H1 (cell line): ENCODE measurements around the gene SLU7. TPM values are rescaled to one million over a fixed set of nuclear protein-coding genes. Genes with fewer than 3 reads are reported as not detected.

Source experiments
- CBX5 ChIP-seq: fragments of 300-800, 300-1000 bp; sonication (generic); IDR thresholded peaks from 2 replicates; pipeline ENCODE4 v1.7.1; 2016; ENCODE audit warnings: antibody characterized with exemption, low read length, low read depth
- CHD7 ChIP-seq: fragments of 300-600 bp; sonication (generic); IDR thresholded peaks from 2 replicates; pipeline ENCODE4 v1.7.1; 2012; ENCODE audit warnings: low read length, moderate library complexity, mild to moderate bottlenecking, inconsistent platforms; ENCODE audit not compliant: insufficient replicate concordance
- HDAC2 ChIP-seq, 2 experiments: fragments of 300-600 bp in 1 of 2; sonication (generic) in 1 of 2; IDR thresholded peaks; 2 replicates each; pipeline ENCODE4 v1.6.1; 2011 to 2012; ENCODE audit warnings: low read depth in 2 of 2, low read length in 2 of 2, mild to moderate bottlenecking in 2 of 2, moderate library complexity in 2 of 2, borderline replicate concordance in 1 of 2, inconsistent platforms in 1 of 2
- JUND ChIP-seq: IDR thresholded peaks from 2 replicates; pipeline ENCODE4 v1.6.1; 2011; ENCODE audit warnings: mild to moderate bottlenecking, improper control_type of control experiment, low read length
- KDM1A ChIP-seq: fragments of 200-600, 300-600 bp; sonication (generic); IDR thresholded peaks from 2 replicates; pipeline ENCODE4 v1.7.1; 2016; ENCODE audit warnings: mild to moderate bottlenecking, low read length, borderline replicate concordance
- KDM5A ChIP-seq: fragments of 200-600 bp; IDR thresholded peaks from 2 replicates; pipeline ENCODE4 v1.7.1; 2012; ENCODE audit warnings: mild to moderate bottlenecking, low read length, inconsistent platforms, mixed read lengths
- POLR2A ChIP-seq, 2 experiments: IDR thresholded peaks; 1 replicate in 1 of 2; 2 replicates in 1 of 2; pipeline ENCODE4 v1.6.1; 2011; ENCODE audit warnings: low read depth in 2 of 2, low read length in 2 of 2, mild to moderate bottlenecking in 2 of 2; ENCODE audit errors: control extremely low read depth in 1 of 2
- SAP30 ChIP-seq: fragments of 300-600 bp; sonication (generic); IDR thresholded peaks from 2 replicates; pipeline ENCODE4 v1.7.1; 2012; ENCODE audit warnings: low read length, moderate library complexity, mild to moderate bottlenecking, inconsistent platforms; ENCODE audit not compliant: insufficient read depth, insufficient replicate concordance
- SIN3A ChIP-seq, 2 experiments: IDR thresholded peaks in 1 of 2; conservative IDR thresholded peaks in 1 of 2; 2 replicates each; pipeline ENCODE4 v1.6.1; 2011 to 2012; ENCODE audit warnings: low read length in 2 of 2, improper control_type of control experiment in 1 of 2, low read depth in 1 of 2, mild to moderate bottlenecking in 1 of 2
- SIX5 ChIP-seq: IDR thresholded peaks from 2 replicates; pipeline ENCODE4 v1.6.1; 2011; ENCODE audit warnings: mild to moderate bottlenecking, low read depth, low read length
- polyA plus RNA-seq, 7 experiments: library from polyadenylated mRNA; depleted of rRNA in 3 of 7; stranded (reverse) in 5 of 7; unstranded in 2 of 7; fragments of >200 nt in 5 of 7; fragments of 200-250 nt in 2 of 7; gene quantifications; 1 replicate in 5 of 7; 2 replicates in 1 of 7; 4 replicates in 1 of 7; pipeline versions ENCODE4 v1.2.1 to v1.2.3, GENCODE V29; 2011 to 2013; ENCODE audit warnings: missing spikeins in 2 of 7, mixed read lengths in 2 of 7
- total RNA-seq: library from RNA; stranded (reverse); fragmentation: NEBNext Ultra II Directional; extraction: Animal tissue kit (Norgen Biotek cat#: 25700); gene quantifications from 2 replicates; pipeline ENCODE4 v1.2.1, GENCODE V29; 2021

Gene SLU7
- total and polyA plus RNA-seq, 2 of the 8 experiments (the other 6 are each of a cell fraction or from before 2014, with no cell fraction given), result 6.0 to 34.1 TPM

- TF ChIP-seq CHD7, result no peak
- no peak for TF ChIP-seq KDM5A
- no peak for TF ChIP-seq HDAC2 (IDR thresholded peaks at IDR 0.05; ENCODE audit: borderline replicate concordance in 1 of 2, low read depth in 2 of 2, low read length in 2 of 2)
- no peak for TF ChIP-seq JUND
- no peak for TF ChIP-seq SIX5
- no peak for TF ChIP-seq POLR2A (IDR thresholded peaks at IDR 0.05; ENCODE audit: control extremely low read depth in 1 of 2, low read depth in 2 of 2, low read length in 2 of 2)
- TF ChIP-seq KDM1A, result no peak
- no peak for TF ChIP-seq SIN3A (conservative IDR thresholded peaks at IDR 0.05 in 1 of 2, IDR thresholded peaks at IDR 0.05 in 1 of 2; ENCODE audit: low read depth in 1 of 2, low read length in 2 of 2)
- no peak for TF ChIP-seq SAP30
- TF ChIP-seq CBX5, result no peak
These were observed 36.7 kb upstream of the SLU7 start (continued) for GRCh38 chr5:160455600-160455999.
